ES-I3 (cell line): Measurements from ENCODE around the gene LRP1B.

Experiments
- H3K36me3 ChIP-seq: 2 replicates; pipeline ENCODE4 v1.6.1; 2013; ENCODE audit warnings: mild to moderate bottlenecking, low read length, control low read depth, moderate library complexity; ENCODE audit not compliant: insufficient read depth
- H3K4me1 ChIP-seq: 2 replicates; pipeline ENCODE4 v1.6.1; 2013; ENCODE audit warnings: mild to moderate bottlenecking, control low read depth, low read length; ENCODE audit not compliant: insufficient read depth
- H3K9ac ChIP-seq: 2 replicates; pipeline ENCODE4 v1.6.1; 2013; ENCODE audit warnings: low read depth, mild to moderate bottlenecking, low read length, moderate library complexity
- H3K9me3 ChIP-seq: 2 replicates; pipeline ENCODE4 v1.6.1; 2013; ENCODE audit warnings: mild to moderate bottlenecking, low read length, moderate library complexity; ENCODE audit not compliant: control insufficient read depth, insufficient read depth

LRP1B gene

GRCh38 chr2:141899740-141900139 lies 231.1 kb downstream of the LRP1B start:
- H3K9ac ChIP-seq = no peak overlapping the region
- H3K4me1 ChIP-seq = no peaks in the 10 kb centered on the region
- no peaks in the 10 kb centered on the region for H3K9me3 ChIP-seq
- no peaks in the 10 kb centered on the region for H3K36me3 ChIP-seq

GRCh38 chr2:141889788-141890187 lies 241.0 kb downstream of the LRP1B start:
- Histone ChIP-seq H3K36me3 (no peaks in the 10 kb centered on the region), H3K9me3 (no peaks in the 10 kb centered on the region), H3K4me1 (peaks cover 3% of the 10 kb centered on the region; the same call in 1 of the 2 replicates), H3K9ac (no peak overlapping the region)

GRCh38 chr2:141888987-141889555 lies 241.7 kb downstream of the LRP1B start:
- Histone ChIP-seq H3K9me3 (no peaks in the 10 kb centered on the region), H3K9ac (no peak overlapping the region), H3K36me3 (no peaks in the 10 kb centered on the region), H3K4me1 (peaks cover 3% of the 10 kb centered on the region; the same call in 1 of the 2 replicates)

- Histone ChIP-seq H3K36me3 (no peaks in the 10 kb centered on the region), H3K9ac (no peak overlapping the region), H3K9me3 (no peaks in the 10 kb centered on the region), H3K4me1 (peaks cover 3% of the 10 kb centered on the region; the same call in 1 of the 2 replicates)
Measured at GRCh38 chr2:141887363-141887762, 243.5 kb downstream of the LRP1B start.

DNA sequence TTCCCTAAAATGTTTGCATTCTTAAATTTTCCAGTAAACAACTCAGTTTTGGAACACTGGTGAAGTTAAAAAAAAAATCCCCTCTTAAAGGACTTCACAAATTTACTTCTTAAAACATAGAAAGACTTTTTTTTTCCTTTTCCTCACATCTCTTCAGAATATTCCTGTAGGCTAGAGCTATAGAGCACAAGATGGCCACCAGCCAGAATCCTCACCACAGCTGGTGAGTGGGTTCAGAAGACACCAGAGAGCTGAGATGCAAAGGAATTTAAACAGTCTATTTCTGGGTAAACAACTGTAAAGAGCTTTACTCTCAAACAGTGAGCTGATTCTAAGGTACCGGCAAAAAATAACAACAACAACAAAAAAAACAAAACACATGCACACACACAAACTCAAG lies 252.8 kb downstream of the LRP1B start:
- H3K9me3 ChIP-seq = no peaks in the 10 kb centered on the region
- H3K36me3 ChIP-seq = no peaks in the 10 kb centered on the region
- no peaks in the 10 kb centered on the region for H3K4me1 ChIP-seq
- H3K9ac ChIP-seq = no peak overlapping the region

GRCh38 chr2:141871913-141872634 lies 258.7 kb downstream of the LRP1B start:
- no peaks in the 10 kb centered on the region for H3K36me3 ChIP-seq
- H3K9ac ChIP-seq = no peak overlapping the region
- H3K4me1 ChIP-seq = no peaks in the 10 kb centered on the region; the same call in 1 of the 2 replicates
- no peaks in the 10 kb centered on the region for H3K9me3 ChIP-seq

DNA sequence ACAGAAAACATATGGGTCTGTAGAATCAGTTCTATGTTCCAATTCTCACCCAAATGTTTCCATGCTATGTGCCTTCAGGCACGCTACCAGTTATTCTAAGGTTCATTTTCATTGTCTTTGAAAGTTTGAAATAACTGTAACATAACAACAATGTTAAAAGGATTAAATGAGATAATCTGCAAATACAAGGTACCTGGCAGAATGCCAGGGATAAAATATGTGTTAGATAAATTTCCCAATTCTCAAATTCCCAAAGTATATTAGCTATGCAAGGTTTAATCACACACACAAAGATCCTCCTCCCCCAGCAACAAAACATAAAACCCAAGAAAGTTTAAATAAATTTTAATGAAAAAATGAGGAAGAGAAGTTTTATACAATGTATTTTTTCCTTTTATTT lies 261.2 kb downstream of the LRP1B start:
- H3K9me3 ChIP-seq = no peaks in the 10 kb centered on the region
- H3K36me3 ChIP-seq = no peaks in the 10 kb centered on the region
- H3K9ac ChIP-seq = no peak overlapping the region
- H3K4me1 ChIP-seq = no peaks in the 10 kb centered on the region; the same call in 1 of the 2 replicates

GRCh38 chr2:141863964-141864363 lies 266.9 kb downstream of the LRP1B start:
- Histone ChIP-seq H3K4me1 (no peaks in the 10 kb centered on the region), H3K9me3 (no peaks in the 10 kb centered on the region), H3K36me3 (no peaks in the 10 kb centered on the region), H3K9ac (no peak overlapping the region)

DNA sequence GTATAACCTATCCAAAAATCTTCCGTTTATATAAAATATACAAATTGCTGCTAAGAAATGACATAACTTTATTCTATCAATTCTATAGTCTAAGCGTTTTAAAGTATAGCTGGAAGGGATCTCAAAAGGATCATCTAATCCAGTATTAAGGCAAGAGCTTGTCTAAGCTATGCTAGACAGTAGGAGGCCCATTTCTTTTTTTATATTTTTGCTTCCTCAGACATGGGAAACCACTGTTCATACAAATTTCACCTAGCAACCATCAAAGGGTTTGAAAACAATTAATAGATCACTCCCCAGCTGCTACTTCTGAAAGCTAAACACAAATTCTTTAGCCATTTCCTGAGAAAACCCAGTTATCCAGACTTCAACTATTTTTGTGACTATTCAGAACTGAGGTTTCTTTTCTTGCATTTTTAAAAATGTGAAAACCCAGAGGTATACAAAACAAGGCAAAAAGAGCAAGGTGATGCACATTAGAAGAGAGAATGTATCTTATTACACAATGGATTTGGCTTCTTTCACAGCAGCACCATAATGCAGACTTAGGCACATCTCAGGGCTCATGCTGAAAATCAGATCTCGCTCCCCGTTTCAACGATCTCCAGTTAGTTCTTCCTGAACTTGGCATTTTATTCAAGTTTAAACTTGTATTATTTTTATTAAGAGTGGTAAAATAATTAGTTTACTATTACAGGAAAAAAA lies 274.4 kb downstream of the LRP1B start:
- no peaks in the 10 kb centered on the region for H3K9me3 ChIP-seq
- no peaks in the 10 kb centered on the region for H3K36me3 ChIP-seq
- H3K9ac ChIP-seq = no peak overlapping the region
- no peaks in the 10 kb centered on the region for H3K4me1 ChIP-seq

DNA sequence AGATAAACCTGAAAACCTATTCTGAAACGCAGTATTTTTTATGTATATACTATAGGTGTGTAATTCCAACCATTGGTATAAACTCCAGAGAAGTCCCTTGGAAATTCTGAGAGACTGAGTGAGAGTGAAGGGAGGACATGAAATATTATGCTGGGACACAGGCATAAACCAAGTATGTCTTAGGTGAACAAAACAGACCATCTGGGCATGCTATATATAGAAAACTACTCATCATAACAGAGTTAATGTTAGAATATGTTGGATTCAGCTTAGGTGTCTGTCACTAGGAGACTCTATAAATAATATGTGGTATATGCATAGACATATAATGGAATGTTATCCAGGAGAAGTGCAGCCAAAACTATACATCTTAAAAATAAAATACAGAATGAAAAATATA lies 282.6 kb downstream of the LRP1B start:
- no peak overlapping the region for H3K9ac ChIP-seq

DNA sequence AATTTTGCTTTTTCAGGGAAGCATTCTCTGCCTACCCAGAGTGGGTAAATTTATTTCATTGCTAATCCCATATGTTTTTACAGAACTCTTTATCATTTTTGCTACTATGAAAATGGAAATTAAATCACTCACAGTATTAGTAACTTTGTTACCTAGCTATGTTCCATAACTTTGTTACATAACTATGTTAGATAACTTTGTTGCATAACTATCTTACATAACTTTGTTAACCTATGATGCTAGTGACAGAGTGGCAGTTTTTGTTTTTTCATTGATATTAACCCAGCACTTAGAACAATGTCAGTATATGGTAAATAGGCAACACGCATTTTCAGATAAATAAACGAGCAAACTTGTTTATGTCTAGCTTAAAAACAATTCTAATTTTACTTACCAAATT lies 286.6 kb downstream of the LRP1B start:
- Histone ChIP-seq H3K36me3 (no peaks in the 10 kb centered on the region), H3K9me3 (no peaks in the 10 kb centered on the region), H3K4me1 (no peaks in the 10 kb centered on the region), H3K9ac (no peak overlapping the region)

More for the DNA sequence above, 282.6 kb downstream of the LRP1B start:
- Histone ChIP-seq H3K9me3 (no peaks in the 10 kb centered on the region), H3K36me3 (no peaks in the 10 kb centered on the region), H3K4me1 (no peaks in the 10 kb centered on the region)

DNA sequence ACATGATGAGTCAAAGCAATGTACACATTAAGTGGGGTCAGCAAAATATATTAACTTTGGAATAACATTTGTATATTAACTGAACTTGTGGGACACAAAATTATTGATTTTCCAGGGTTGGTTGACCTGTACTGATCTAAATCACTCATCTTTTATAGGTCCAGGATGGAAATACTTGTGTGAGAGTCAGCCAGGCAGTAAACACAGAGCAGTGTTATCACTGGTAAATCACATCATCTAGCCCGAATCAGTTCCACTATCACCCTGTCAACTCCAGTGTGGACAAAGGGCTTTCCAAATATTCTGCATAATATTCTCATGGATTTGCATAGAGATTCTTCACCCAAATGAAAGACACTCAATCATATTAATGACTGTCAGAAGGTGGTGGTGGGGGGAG lies 295.7 kb downstream of the LRP1B start:
- no peak overlapping the region for H3K9ac ChIP-seq
- H3K36me3 ChIP-seq = no peaks in the 10 kb centered on the region
- H3K9me3 ChIP-seq = no peaks in the 10 kb centered on the region
- H3K4me1 ChIP-seq = no peaks in the 10 kb centered on the region

DNA sequence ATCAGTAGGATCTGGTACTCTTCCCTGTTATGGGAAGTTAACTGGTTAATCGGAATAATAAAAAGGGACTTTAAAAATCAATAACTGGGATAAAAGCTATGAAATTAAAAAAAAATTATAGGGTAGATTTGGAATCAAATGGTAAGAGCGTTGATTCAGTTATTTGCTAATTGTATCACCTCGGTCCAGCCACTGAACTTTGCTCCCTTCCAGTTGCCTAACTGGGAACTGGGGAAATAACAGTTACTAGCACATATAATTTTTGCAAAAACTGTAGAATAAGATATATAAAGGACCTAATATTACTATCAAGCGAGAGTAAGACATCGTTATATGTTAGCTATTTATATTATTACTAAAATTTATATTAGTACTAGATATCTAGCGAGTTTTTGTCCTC lies 302.1 kb downstream of the LRP1B start:
- Histone ChIP-seq H3K9me3 (no peaks in the 10 kb centered on the region), H3K4me1 (no peaks in the 10 kb centered on the region), H3K36me3 (no peaks in the 10 kb centered on the region), H3K9ac (no peak overlapping the region)

DNA sequence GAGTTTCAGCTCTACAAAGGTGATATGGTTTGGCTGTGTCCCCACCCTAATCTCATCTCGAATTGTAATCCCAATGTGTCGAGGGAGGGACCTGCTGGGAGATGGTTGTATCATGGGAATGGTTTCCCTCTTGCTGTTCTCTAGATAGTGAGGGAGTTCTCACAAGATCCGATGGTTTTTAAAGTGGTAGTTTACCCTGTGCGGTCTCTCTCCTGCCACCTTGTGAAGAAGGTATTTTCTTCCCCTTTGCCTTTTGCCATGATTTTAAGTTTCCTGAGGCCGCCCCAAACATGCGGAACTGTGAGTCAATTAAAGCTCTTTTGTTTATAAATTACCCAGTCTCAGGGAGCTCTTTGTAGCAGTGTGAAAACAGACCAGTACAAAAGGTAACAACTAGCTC lies 306.0 kb downstream of the LRP1B start:
- Histone ChIP-seq H3K9ac (no peak overlapping the region), H3K4me1 (no peaks in the 10 kb centered on the region), H3K36me3 (no peaks in the 10 kb centered on the region), H3K9me3 (no peaks in the 10 kb centered on the region)

DNA sequence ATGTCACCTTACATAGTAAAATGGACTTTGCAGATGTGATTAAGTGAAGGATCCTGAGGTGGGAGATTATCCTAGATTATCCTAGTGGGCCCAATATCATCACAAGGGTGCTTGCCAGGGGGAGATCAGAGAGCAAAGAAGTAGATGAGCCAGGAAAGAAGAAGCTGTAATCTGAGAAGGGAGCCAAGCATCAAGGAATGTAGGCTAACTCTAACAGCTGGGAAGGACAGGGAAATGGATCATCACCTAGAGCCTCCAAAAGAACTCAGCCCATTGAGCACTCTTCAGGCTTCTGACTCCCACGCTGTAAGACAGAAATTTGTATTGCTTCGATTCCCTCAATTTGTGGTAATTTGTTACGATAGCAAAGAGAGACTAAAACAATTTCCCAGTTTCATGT lies 309.9 kb downstream of the LRP1B start:
- H3K4me1 ChIP-seq = no peaks in the 10 kb centered on the region
- no peaks in the 10 kb centered on the region for H3K36me3 ChIP-seq
- H3K9me3 ChIP-seq = no peaks in the 10 kb centered on the region
- no peak overlapping the region for H3K9ac ChIP-seq
